K562 (cell line): ENCODE measurements around the gene ST8SIA2.

ENCODE experiments used
- E2F5 ChIP-seq: sonication (generic); formaldehyde crosslinking; IDR thresholded peaks from 2 replicates; pipeline ENCODE4 v1.8.0; 2022; ENCODE audit warnings: mild to moderate bottlenecking, missing genetic modification reagents
- ILF3 ChIP-seq: fragments of 450-650 bp; IDR thresholded peaks from 2 replicates; pipeline ENCODE4 v1.6.1; 2018; ENCODE audit warnings: antibody characterized with exemption, mild to moderate bottlenecking, moderate library complexity, borderline replicate concordance
- MIER1 ChIP-seq: fragments of 450-650 bp; IDR thresholded peaks from 2 replicates; pipeline ENCODE4 v1.6.1; 2016; ENCODE audit warnings: antibody characterized with exemption, mild to moderate bottlenecking, low read depth
- NFATC3 ChIP-seq: fragments of 450-650 bp; IDR thresholded peaks from 2 replicates; pipeline ENCODE4 v1.6.1; 2017; ENCODE audit warnings: mild to moderate bottlenecking
- NFE2L1 ChIP-seq: fragments of 450-650 bp; IDR thresholded peaks from 2 replicates; pipeline ENCODE4 v1.6.1; 2016; ENCODE audit warnings: missing genetic modification characterization, low read depth, mild to moderate bottlenecking, missing compliant biosample characterization, moderate library complexity, borderline replicate concordance
- PHF21A ChIP-seq: fragments of 450-650 bp; IDR thresholded peaks from 2 replicates; pipeline ENCODE4 v1.6.1; 2017; ENCODE audit warnings: low read depth, borderline replicate concordance
- TOE1 ChIP-seq, 2 experiments: fragments of 450-650 bp in 1 of 2; sonication (generic) in 1 of 2; formaldehyde crosslinking in 1 of 2; IDR thresholded peaks; 2 replicates each; pipeline versions ENCODE4 v1.7.1 to v1.8.0; 2016 to 2022; ENCODE audit warnings: borderline replicate concordance in 2 of 2, mild to moderate bottlenecking in 2 of 2, antibody characterized with exemption in 1 of 2, inconsistent platforms in 1 of 2, low read depth in 1 of 2, missing genetic modification reagents in 1 of 2, moderate library complexity in 1 of 2
- ZNF324 ChIP-seq: fragments of 250-450 bp; sonication (Bioruptor Pico); IDR thresholded peaks from 2 replicates; pipeline ENCODE4 v1.4.0; 2020; ENCODE audit warnings: mild to moderate bottlenecking
- TF ChIP-seq, protein P1 (sequence below): fragments of 150-350 bp; IDR thresholded peaks from 2 replicates; pipeline ENCODE4 v1.6.1; 2014; ENCODE audit warnings: low read depth, mild to moderate bottlenecking, low read length, borderline replicate concordance
- TF ChIP-seq, protein P2 (sequence below): IDR thresholded peaks from 2 replicates; pipeline ENCODE4 v1.6.1; 2016; ENCODE audit warnings: missing genetic modification characterization, missing compliant biosample characterization

DNA sequence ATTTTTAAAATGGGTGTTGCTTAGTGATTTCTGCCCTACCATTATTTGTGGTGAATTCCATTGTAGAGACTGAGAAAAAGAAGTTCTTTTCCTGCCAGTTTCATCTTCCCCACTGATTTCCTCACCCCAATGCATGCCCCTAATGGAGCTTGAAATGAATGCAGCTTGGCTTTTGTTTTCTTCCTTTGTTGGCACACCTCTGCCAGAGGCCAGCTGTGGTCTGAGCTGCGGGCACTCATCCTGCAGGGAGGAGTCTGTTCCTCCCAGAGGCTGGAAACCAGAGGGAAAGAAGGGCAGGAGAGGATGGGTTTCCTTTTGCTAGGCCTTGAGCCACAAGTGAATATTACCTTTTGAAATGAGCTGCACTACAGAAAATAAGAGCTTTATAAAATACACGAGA, 9.3 kb upstream of the ST8SIA2 start:
- TF ChIP-seq E2F5: no peak
- TF ChIP-seq MIER1: no peak
- no peak for TF ChIP-seq ILF3
- TF ChIP-seq, protein P1, sequence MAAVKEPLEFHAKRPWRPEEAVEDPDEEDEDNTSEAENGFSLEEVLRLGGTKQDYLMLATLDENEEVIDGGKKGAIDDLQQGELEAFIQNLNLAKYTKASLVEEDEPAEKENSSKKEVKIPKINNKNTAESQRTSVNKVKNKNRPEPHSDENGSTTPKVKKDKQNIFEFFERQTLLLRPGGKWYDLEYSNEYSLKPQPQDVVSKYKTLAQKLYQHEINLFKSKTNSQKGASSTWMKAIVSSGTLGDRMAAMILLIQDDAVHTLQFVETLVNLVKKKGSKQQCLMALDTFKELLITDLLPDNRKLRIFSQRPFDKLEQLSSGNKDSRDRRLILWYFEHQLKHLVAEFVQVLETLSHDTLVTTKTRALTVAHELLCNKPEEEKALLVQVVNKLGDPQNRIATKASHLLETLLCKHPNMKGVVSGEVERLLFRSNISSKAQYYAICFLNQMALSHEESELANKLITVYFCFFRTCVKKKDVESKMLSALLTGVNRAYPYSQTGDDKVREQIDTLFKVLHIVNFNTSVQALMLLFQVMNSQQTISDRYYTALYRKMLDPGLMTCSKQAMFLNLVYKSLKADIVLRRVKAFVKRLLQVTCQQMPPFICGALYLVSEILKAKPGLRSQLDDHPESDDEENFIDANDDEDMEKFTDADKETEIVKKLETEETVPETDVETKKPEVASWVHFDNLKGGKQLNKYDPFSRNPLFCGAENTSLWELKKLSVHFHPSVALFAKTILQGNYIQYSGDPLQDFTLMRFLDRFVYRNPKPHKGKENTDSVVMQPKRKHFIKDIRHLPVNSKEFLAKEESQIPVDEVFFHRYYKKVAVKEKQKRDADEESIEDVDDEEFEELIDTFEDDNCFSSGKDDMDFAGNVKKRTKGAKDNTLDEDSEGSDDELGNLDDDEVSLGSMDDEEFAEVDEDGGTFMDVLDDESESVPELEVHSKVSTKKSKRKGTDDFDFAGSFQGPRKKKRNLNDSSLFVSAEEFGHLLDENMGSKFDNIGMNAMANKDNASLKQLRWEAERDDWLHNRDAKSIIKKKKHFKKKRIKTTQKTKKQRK: no peak
- TF ChIP-seq NFE2L1 (tag): no peak
- TF ChIP-seq, protein P2, sequence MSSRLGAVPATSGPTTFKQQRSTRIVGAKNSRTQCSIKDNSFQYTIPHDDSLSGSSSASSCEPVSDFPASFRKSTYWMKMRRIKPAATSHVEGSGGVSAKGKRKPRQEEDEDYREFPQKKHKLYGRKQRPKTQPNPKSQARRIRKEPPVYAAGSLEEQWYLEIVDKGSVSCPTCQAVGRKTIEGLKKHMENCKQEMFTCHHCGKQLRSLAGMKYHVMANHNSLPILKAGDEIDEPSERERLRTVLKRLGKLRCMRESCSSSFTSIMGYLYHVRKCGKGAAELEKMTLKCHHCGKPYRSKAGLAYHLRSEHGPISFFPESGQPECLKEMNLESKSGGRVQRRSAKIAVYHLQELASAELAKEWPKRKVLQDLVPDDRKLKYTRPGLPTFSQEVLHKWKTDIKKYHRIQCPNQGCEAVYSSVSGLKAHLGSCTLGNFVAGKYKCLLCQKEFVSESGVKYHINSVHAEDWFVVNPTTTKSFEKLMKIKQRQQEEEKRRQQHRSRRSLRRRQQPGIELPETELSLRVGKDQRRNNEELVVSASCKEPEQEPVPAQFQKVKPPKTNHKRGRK (tag): no peak
- no peak for TF ChIP-seq ZNF324 (CRISPR knock-in tag)
- TF ChIP-seq PHF21A: no peak
- TF ChIP-seq TOE1 (IDR thresholded peaks at IDR 0.05; ENCODE audit: borderline replicate concordance): no peak
- no peak for TF ChIP-seq TOE1 (CRISPR knock-in tag; IDR thresholded peaks at IDR 0.05; ENCODE audit: borderline replicate concordance, low read depth)
- no peak for TF ChIP-seq NFATC3
